ENCODE measurements around the gene ELAVL2.

Gene ELAVL2

GRCh38 chr9:23821375-23822181, 4.5 kb downstream of the ELAVL2 start:
- no peak for DNase-seq

- no peak for DNase-seq
Measured at GRCh38 chr9:23820451-23821374, 5.3 kb downstream of the ELAVL2 start.

- DNase-seq, result no peak
Measured at GRCh38 chr9:23819403-23819802, 6.6 kb downstream of the ELAVL2 start.

- no peak for DNase-seq
Measured at GRCh38 chr9:23814243-23814642, 11.8 kb downstream of the ELAVL2 start.

- no peak for DNase-seq
Measured at GRCh38 chr9:23812673-23813072, 13.4 kb downstream of the ELAVL2 start.

GRCh38 chr9:23811633-23812032, 14.4 kb downstream of the ELAVL2 start:
- no peak for DNase-seq

GRCh38 chr9:23803216-23803615, 22.8 kb downstream of the ELAVL2 start:
- DNase-seq, result no peak

- no peak for DNase-seq
Measured at GRCh38 chr9:23801523-23801922, 24.5 kb downstream of the ELAVL2 start.

GRCh38 chr9:23799521-23799920, 26.5 kb downstream of the ELAVL2 start:
- no peak for DNase-seq

- no peak for DNase-seq
Measured at GRCh38 chr9:23798325-23798724, 27.7 kb downstream of the ELAVL2 start.

GRCh38 chr9:23796209-23796608, 29.8 kb downstream of the ELAVL2 start:
- no peak for DNase-seq

GRCh38 chr9:23790351-23791260, 35.4 kb downstream of the ELAVL2 start:
- DNase-seq, result no peak

- no peak for DNase-seq
Measured at GRCh38 chr9:23789529-23790254, 36.3 kb downstream of the ELAVL2 start.

- DNase-seq, result no peak
Measured at GRCh38 chr9:23784962-23785361, 41.1 kb downstream of the ELAVL2 start.

- DNase-seq, result no peak
Measured at GRCh38 chr9:23783509-23783908, 42.5 kb downstream of the ELAVL2 start.

GRCh38 chr9:23779220-23779619, 46.8 kb downstream of the ELAVL2 start:
- no peak for DNase-seq

GRCh38 chr9:23777328-23777727, 48.7 kb downstream of the ELAVL2 start:
- no peak for DNase-seq

- DNase-seq, result no peak
Measured at GRCh38 chr9:23775549-23775948, 50.5 kb downstream of the ELAVL2 start.

GRCh38 chr9:23774266-23774665, 51.8 kb downstream of the ELAVL2 start:
- no peak for DNase-seq

GRCh38 chr9:23772385-23772783, 53.7 kb downstream of the ELAVL2 start:
- DNase-seq, result no peak

GRCh38 chr9:23771746-23772384, 54.2 kb downstream of the ELAVL2 start:
- no peak for DNase-seq
